GM23338 (cell line): Measurements from ENCODE around the gene UBASH3B. TPM values are rescaled to one million over a fixed set of nuclear protein-coding genes. Genes with fewer than 3 reads are reported as not detected.

Experiments used
- ATAC-seq: fragments of 200-7000 bp; cut with Tn5 transposase; 3 replicates; pipeline ENCODE4 v1.9.1; 2020
- DNase-seq: peaks from one replicate; pipeline ENCODE4 v3.0.0-alpha.2; 2015; ENCODE audit warnings: low spot score
- H2AFZ ChIP-seq: fragments of 200-600 bp; sonication (generic); 2 replicates; pipeline ENCODE4 v1.8.0; 2016; ENCODE audit warnings: antibody characterized with exemption, mild to moderate bottlenecking, moderate library complexity
- H3F3A ChIP-seq: fragments of 200-600 bp; sonication (generic); replicated peaks from 2 replicates; pipeline ENCODE4 v1.8.0; 2017; ENCODE audit warnings: antibody characterized with exemption, mixed run types, low read depth
- H3K27ac ChIP-seq: fragments of 200-600 bp; sonication (generic); 2 replicates; pipeline ENCODE4 v1.6.1; 2016; ENCODE audit warnings: low read depth
- H3K27me3 ChIP-seq: fragments of 200-600 bp; sonication (generic); 2 replicates; pipeline ENCODE4 v1.8.0; 2016; ENCODE audit warnings: mild to moderate bottlenecking, mixed run types, moderate library complexity; ENCODE audit not compliant: insufficient read depth
- H3K36me3 ChIP-seq: fragments of 200-600 bp; sonication (generic); 2 replicates; pipeline ENCODE4 v1.8.0; 2016; ENCODE audit warnings: mild to moderate bottlenecking; ENCODE audit not compliant: insufficient read depth
- H3K4me1 ChIP-seq: fragments of 200-600 bp; sonication (generic); 2 replicates; pipeline ENCODE4 v1.8.0; 2016; ENCODE audit warnings: mild to moderate bottlenecking, moderate library complexity; ENCODE audit not compliant: insufficient read depth
- H3K4me2 ChIP-seq: fragments of 200-600 bp; sonication (generic); 2 replicates; pipeline ENCODE4 v1.7.1; 2017; ENCODE audit warnings: mixed run types
- H3K4me3 ChIP-seq: fragments of 200-600 bp; sonication (generic); 2 replicates; pipeline ENCODE4 v1.6.1; 2016; ENCODE audit warnings: mixed run types
- H3K79me2 ChIP-seq: fragments of 200-600 bp; sonication (generic); replicated peaks from 2 replicates; pipeline ENCODE4 v1.8.0; 2017; ENCODE audit warnings: mild to moderate bottlenecking; ENCODE audit not compliant: insufficient read depth
- H3K9me2 ChIP-seq: fragments of 200-600 bp; sonication (generic); 2 replicates; pipeline ENCODE4 v1.8.0; 2017; ENCODE audit not compliant: insufficient read depth
- H4K20me1 ChIP-seq: fragments of 200-600 bp; sonication (generic); replicated peaks from 2 replicates; pipeline ENCODE4 v1.8.0; 2017; ENCODE audit warnings: mild to moderate bottlenecking; ENCODE audit not compliant: insufficient read depth
- H3K27ac Mint-ChIP-seq: 2 replicates; pipeline ENCODE4 v1.8.0; 2020; ENCODE audit warnings: inconsistent platforms, mild to moderate bottlenecking, moderate library complexity, mixed read lengths
- H3K27me3 Mint-ChIP-seq: 3 replicates; pipeline ENCODE4 v1.8.0; 2022; ENCODE audit warnings: low read depth, mild to moderate bottlenecking, moderate library complexity, mixed read lengths, inconsistent platforms; ENCODE audit not compliant: insufficient read depth, poor library complexity
- H3K36me3 Mint-ChIP-seq: 3 replicates; pipeline ENCODE4 v1.8.0; 2021; ENCODE audit warnings: low read depth, mild to moderate bottlenecking, inconsistent platforms, moderate library complexity, mixed read lengths
- H3K4me1 Mint-ChIP-seq: 3 replicates; pipeline ENCODE4 v1.8.0; 2020; ENCODE audit warnings: mild to moderate bottlenecking, inconsistent platforms, mixed read lengths
- H3K4me3 Mint-ChIP-seq: 3 replicates; pipeline ENCODE4 v1.8.0; 2021; ENCODE audit warnings: moderate library complexity, mild to moderate bottlenecking, inconsistent platforms, mixed read lengths
- H3K9me3 Mint-ChIP-seq: 3 replicates; pipeline ENCODE4 v1.8.0; 2020; ENCODE audit warnings: moderate library complexity, mild to moderate bottlenecking, inconsistent platforms, mixed read lengths
- CREB1 ChIP-seq: fragments of 250-450 bp; sonication (Bioruptor Pico); IDR thresholded peaks from 2 replicates; pipeline ENCODE4 v1.5.0; 2020; ENCODE audit warnings: low read depth, mild to moderate bottlenecking, moderate library complexity
- EZH2 ChIP-seq: fragments of 200-600 bp; sonication (generic); IDR thresholded peaks from one replicate; pipeline ENCODE4 v1.8.0; 2017; ENCODE audit warnings: antibody characterized with exemption, mild to moderate bottlenecking, low read depth; ENCODE audit not compliant: unreplicated experiment
- JUNB ChIP-seq: IDR thresholded peaks from one replicate; pipeline ENCODE4 v1.6.1; 2016; ENCODE audit warnings: antibody characterized with exemption; ENCODE audit not compliant: unreplicated experiment
- NANOG ChIP-seq: IDR thresholded peaks from 2 replicates; pipeline ENCODE4 v1.6.1; 2016; ENCODE audit warnings: antibody characterized with exemption, borderline replicate concordance
- STAT1 ChIP-seq: IDR thresholded peaks from one replicate; pipeline ENCODE4 v1.6.1; 2016; ENCODE audit warnings: antibody characterized with exemption; ENCODE audit not compliant: unreplicated experiment
- ZNF114 ChIP-seq: fragments of 250-450 bp; sonication (Bioruptor Pico); IDR thresholded peaks from 2 replicates; pipeline ENCODE4 v1.5.0; 2020; ENCODE audit warnings: mild to moderate bottlenecking, moderate library complexity
- ZNF331 ChIP-seq: fragments of 250-450 bp; sonication (Bioruptor Pico); IDR thresholded peaks from 2 replicates; pipeline ENCODE4 v1.5.0; 2020; ENCODE audit warnings: low read depth, mild to moderate bottlenecking, moderate library complexity
- polyA plus RNA-seq: library from polyadenylated mRNA; unstranded; fragments of >200 nt; fragmentation: Nextera tagmentation; extraction: Ambion mirVana; gene quantifications from 2 replicates; pipeline ENCODE4 v1.2.1, GENCODE V29; 2016
- total RNA-seq: library from RNA; depleted of rRNA; stranded (reverse); fragments of >200 nt; shearing (Covaris generic); gene quantifications from 2 replicates; pipeline ENCODE4 v1.2.3, GENCODE V29; 2014
- TF ChIP-seq, protein P1 (sequence below), 2 experiments: fragments of 200-600 bp in 1 of 2; sonication (generic) in 1 of 2; conservative IDR thresholded peaks; 2 replicates each; pipeline versions ENCODE4 v1.5.1 to v1.6.1; 2016 to 2017; ENCODE audit warnings: antibody characterized with exemption in 2 of 2, low read depth in 2 of 2, mild to moderate bottlenecking in 2 of 2, moderate library complexity in 1 of 2
- TF ChIP-seq, protein P2 (sequence below): IDR thresholded peaks from one replicate; pipeline ENCODE4 v1.6.1; 2018; ENCODE audit warnings: antibody characterized with exemption; ENCODE audit not compliant: unreplicated experiment
- TF ChIP-seq, protein P3 (sequence below): IDR thresholded peaks from 2 replicates; pipeline ENCODE4 v1.6.1; 2016; ENCODE audit warnings: antibody characterized with exemption

UBASH3B gene
- total and polyA plus RNA-seq, 2 experiments from 2014 or later, result 2.1 to 12.0 TPM

DNA sequence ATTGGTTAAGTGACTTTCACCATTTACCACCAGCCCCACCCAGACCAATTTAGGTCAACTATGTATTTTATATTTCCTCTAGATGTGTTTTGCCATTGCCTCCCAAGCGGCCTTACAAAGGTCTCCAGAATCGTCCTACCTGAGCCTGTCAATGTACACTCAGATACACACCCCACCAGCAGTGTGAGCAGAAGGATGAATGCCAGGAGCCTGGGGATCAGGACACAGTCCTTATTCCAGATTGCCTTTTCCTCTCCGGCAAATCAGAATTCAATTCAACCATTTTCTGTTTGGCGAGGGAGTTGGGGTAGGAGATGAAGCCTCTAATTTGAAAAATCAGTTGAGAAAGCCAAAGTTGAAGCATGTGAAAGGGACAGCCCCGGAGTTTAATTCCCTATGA lies 147.4 kb downstream of the UBASH3B start (continued):
- TF ChIP-seq, protein P1, sequence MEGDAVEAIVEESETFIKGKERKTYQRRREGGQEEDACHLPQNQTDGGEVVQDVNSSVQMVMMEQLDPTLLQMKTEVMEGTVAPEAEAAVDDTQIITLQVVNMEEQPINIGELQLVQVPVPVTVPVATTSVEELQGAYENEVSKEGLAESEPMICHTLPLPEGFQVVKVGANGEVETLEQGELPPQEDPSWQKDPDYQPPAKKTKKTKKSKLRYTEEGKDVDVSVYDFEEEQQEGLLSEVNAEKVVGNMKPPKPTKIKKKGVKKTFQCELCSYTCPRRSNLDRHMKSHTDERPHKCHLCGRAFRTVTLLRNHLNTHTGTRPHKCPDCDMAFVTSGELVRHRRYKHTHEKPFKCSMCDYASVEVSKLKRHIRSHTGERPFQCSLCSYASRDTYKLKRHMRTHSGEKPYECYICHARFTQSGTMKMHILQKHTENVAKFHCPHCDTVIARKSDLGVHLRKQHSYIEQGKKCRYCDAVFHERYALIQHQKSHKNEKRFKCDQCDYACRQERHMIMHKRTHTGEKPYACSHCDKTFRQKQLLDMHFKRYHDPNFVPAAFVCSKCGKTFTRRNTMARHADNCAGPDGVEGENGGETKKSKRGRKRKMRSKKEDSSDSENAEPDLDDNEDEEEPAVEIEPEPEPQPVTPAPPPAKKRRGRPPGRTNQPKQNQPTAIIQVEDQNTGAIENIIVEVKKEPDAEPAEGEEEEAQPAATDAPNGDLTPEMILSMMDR (conservative IDR thresholded peaks at IDR 0.05; ENCODE audit: low read depth in 2 of 2), result no peak
- no peak for TF ChIP-seq CREB1 (CRISPR knock-in tag)
- TF ChIP-seq, protein P2, sequence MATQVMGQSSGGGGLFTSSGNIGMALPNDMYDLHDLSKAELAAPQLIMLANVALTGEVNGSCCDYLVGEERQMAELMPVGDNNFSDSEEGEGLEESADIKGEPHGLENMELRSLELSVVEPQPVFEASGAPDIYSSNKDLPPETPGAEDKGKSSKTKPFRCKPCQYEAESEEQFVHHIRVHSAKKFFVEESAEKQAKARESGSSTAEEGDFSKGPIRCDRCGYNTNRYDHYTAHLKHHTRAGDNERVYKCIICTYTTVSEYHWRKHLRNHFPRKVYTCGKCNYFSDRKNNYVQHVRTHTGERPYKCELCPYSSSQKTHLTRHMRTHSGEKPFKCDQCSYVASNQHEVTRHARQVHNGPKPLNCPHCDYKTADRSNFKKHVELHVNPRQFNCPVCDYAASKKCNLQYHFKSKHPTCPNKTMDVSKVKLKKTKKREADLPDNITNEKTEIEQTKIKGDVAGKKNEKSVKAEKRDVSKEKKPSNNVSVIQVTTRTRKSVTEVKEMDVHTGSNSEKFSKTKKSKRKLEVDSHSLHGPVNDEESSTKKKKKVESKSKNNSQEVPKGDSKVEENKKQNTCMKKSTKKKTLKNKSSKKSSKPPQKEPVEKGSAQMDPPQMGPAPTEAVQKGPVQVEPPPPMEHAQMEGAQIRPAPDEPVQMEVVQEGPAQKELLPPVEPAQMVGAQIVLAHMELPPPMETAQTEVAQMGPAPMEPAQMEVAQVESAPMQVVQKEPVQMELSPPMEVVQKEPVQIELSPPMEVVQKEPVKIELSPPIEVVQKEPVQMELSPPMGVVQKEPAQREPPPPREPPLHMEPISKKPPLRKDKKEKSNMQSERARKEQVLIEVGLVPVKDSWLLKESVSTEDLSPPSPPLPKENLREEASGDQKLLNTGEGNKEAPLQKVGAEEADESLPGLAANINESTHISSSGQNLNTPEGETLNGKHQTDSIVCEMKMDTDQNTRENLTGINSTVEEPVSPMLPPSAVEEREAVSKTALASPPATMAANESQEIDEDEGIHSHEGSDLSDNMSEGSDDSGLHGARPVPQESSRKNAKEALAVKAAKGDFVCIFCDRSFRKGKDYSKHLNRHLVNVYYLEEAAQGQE, result no peak
- no peak for TF ChIP-seq EZH2
- TF ChIP-seq NANOG, result no peak
- TF ChIP-seq, protein P3, sequence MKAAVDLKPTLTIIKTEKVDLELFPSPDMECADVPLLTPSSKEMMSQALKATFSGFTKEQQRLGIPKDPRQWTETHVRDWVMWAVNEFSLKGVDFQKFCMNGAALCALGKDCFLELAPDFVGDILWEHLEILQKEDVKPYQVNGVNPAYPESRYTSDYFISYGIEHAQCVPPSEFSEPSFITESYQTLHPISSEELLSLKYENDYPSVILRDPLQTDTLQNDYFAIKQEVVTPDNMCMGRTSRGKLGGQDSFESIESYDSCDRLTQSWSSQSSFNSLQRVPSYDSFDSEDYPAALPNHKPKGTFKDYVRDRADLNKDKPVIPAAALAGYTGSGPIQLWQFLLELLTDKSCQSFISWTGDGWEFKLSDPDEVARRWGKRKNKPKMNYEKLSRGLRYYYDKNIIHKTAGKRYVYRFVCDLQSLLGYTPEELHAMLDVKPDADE, result no peak
- TF ChIP-seq STAT1, result no peak
- TF ChIP-seq ZNF114 (CRISPR knock-in tag), result no peak
- no peak for TF ChIP-seq JUNB

DNA sequence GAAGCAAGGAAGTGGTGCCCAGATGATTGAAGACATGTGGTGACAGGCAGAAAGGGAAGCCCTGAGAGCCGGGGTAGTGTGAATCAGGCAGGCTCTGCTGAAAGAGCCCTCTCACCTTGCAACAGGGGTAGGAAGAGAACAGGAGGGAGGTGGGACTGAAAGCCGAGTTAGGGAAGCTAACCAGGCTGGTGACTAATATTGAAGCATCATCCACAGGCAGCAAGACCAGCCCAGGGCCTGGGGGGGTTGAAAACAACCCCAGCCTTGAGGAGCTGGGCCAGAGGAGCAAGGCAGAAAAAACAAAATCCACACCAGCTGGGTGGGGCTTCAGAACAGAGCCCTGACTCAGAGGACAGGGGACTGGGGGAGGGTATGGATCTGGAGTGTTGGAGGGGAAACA lies 147.8 kb downstream of the UBASH3B start:
- Histone ChIP-seq H3K4me2 (no peak overlapping the region), H3K36me3 (no peaks in the 10 kb centered on the region), H3K27me3 (no peaks in the 10 kb centered on the region), H4K20me1 (no peaks in the 10 kb centered on the region), H3F3A (no peaks in the 10 kb centered on the region), H3K79me2 (no peaks in the 10 kb centered on the region), H2AFZ (no peak overlapping the region), H3K4me1 (no peaks in the 10 kb centered on the region), H3K27ac (no peak overlapping the region), H3K4me3 (no peak overlapping the region), H3K9me2 (no peaks in the 10 kb centered on the region)
- peaks cover 4% of the 10 kb centered on the region for H3K27me3 Mint-ChIP-seq
- no peak overlapping the region for H3K27ac Mint-ChIP-seq
- H3K9me3 Mint-ChIP-seq, result no peaks in the 10 kb centered on the region
- no peak for DNase-seq
- H3K4me1 Mint-ChIP-seq, result peaks cover 24% of the 10 kb centered on the region
- no peak overlapping the region for H3K4me3 Mint-ChIP-seq
- peak; percentile 53 for ATAC-seq
- no peaks in the 10 kb centered on the region for H3K36me3 Mint-ChIP-seq
- TF ChIP-seq ZNF331 (CRISPR knock-in tag) (no peak), EZH2 (no peak), JUNB (no peak)
- TF ChIP-seq, protein P2, result no peak
